ENCODE measurements around the gene FKBP6.
"Not testable (repeated sequence)": the region's sequence is repeated elsewhere in the genome, so short reads cannot be mapped to it uniquely, and the experiment has no call there.

- not testable (repeated sequence) for TF ChIP-seq EZH2 (IDR thresholded peaks at IDR 0.05; ENCODE audit: insufficient read depth, low read length)
- TF ChIP-seq CTCF (IDR thresholded peaks at IDR 0.05; ENCODE audit: insufficient read depth, low read depth, low read length) = peak; percentile 34
Measured at GRCh38 chr7:73324081-73324845, 3.7 kb upstream of the FKBP6 start.
